Duodenal mucosa (tissue), 2 donors: ENCODE results near the gene SH3BP4.

Experiments
- H3K27ac ChIP-seq: one replicate; pipeline ENCODE4 v1.7.0; 2013; ENCODE audit warnings: low read depth, low read length
- H3K27me3 ChIP-seq, 2 donors: one replicate each; pipeline ENCODE4 v1.7.0; 2013; ENCODE audit warnings: low read length in 2 of 2, control low read depth in 1 of 2; ENCODE audit not compliant: insufficient read depth in 2 of 2, control insufficient read depth in 1 of 2
- H3K36me3 ChIP-seq, 2 donors: one replicate each; pipeline ENCODE4 v1.7.0; 2013; ENCODE audit warnings: low read length in 2 of 2, control low read depth in 1 of 2; ENCODE audit not compliant: insufficient read depth in 2 of 2, control insufficient read depth in 1 of 2
- H3K4me1 ChIP-seq, 2 donors: one replicate each; pipeline ENCODE4 v1.7.0; 2013; ENCODE audit warnings: low read length in 2 of 2, control low read depth in 1 of 2; ENCODE audit not compliant: insufficient read depth in 2 of 2, control insufficient read depth in 1 of 2
- H3K4me3 ChIP-seq, 2 donors: one replicate each; pipeline ENCODE4 v1.7.0; 2013; ENCODE audit warnings: low read length in 2 of 2, low read depth in 1 of 2
- H3K9ac ChIP-seq, 2 donors: one replicate each; pipeline ENCODE4 v1.7.0; 2013; ENCODE audit warnings: low read length in 2 of 2, low read depth in 1 of 2
- H3K9me3 ChIP-seq, 2 donors: one replicate each; pipeline ENCODE4 v1.7.0; 2013; ENCODE audit warnings: low read length in 2 of 2, control low read depth in 1 of 2; ENCODE audit not compliant: control insufficient read depth in 1 of 2

Gene SH3BP4

GRCh38 chr2:234974501-234975385, 22.9 kb downstream of the SH3BP4 start:
- Histone ChIP-seq H3K9ac (peak overlapping the region in 1 of 2 donors; percentile 18), H3K36me3 (peaks cover 3% of the 10 kb centered on the region in 2 donors), H3K27ac (no peak overlapping the region), H3K9me3 (no peaks in the 10 kb centered on the region), H3K27me3 (no peaks in the 10 kb centered on the region), H3K4me1 (peaks cover 43 to 45% of the 10 kb centered on the region in 2 donors), H3K4me3 (no peak overlapping the region)

DNA sequence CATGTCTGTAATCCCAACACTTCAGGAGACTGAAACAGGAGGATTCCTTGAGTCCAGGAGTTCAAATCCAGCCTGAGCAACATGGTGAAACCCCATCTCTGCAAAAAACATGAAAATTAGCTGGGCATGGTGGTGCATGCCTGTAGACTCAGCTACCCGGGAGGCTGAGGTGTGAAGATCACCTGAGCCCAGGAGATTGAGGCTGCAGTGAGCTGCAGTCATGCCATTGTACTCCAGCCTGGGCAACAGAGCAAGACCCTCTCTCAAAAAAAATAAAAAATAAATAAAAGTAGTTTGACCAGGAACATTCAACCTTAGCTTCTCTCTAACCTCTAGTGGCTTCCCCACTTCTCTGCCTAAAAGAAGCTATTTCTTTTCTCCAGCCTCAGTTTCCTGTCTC, 23.8 kb downstream of the SH3BP4 start:
- Histone ChIP-seq H3K27ac (no peak overlapping the region), H3K36me3 (peaks cover 0 to 5% of the 10 kb centered on the region in 2 donors), H3K4me3 (no peak overlapping the region), H3K4me1 (peaks cover 41 to 47% of the 10 kb centered on the region in 2 donors), H3K27me3 (no peaks in the 10 kb centered on the region), H3K9me3 (peaks cover 0 to 1% of the 10 kb centered on the region in 2 donors), H3K9ac (no peak overlapping the region)

DNA sequence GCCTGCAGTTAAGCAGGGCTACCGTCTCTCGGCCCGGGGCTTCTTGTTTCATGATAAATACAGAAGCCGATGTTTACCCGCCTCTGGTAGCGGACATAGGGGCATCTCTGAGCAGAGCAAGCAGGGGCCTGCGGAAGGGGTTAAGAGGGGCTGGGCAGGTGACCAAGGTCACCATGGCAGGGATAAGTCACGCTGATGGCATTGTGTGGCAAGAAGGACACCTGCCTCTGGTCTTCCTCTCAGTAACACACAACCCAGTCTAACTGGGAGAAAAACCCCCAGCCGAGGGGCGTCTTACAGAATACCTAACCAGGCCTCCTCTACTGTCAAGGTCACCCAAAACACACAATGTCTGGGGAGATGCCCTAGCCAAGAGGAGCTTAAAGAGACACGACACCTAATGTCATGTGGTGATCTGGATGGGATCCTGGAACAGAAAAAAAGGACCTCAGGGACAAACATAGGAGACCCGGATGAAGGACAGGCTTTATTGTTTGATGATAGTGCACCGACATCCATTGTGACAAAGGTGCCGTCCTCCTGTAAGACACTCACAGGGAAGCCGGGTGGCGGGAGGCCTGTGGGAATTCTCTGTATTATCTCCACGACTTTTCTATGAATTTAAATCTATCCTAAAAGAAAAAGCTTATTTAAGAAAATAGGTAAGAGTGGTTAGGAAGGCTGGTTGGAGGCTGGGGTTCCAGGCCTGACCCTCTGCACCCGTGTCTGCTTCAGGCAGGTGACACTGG, 24.8 kb downstream of the SH3BP4 start:
- Histone ChIP-seq H3K9ac (peak overlapping the region in 1 of 2 donors; percentile 18), H3K4me1 (peaks cover 52 to 58% of the 10 kb centered on the region in 2 donors), H3K27ac (no peak overlapping the region), H3K9me3 (peaks cover 0 to 1% of the 10 kb centered on the region in 2 donors), H3K4me3 (no peak overlapping the region), H3K36me3 (peaks cover 0 to 5% of the 10 kb centered on the region in 2 donors), H3K27me3 (no peaks in the 10 kb centered on the region)

DNA sequence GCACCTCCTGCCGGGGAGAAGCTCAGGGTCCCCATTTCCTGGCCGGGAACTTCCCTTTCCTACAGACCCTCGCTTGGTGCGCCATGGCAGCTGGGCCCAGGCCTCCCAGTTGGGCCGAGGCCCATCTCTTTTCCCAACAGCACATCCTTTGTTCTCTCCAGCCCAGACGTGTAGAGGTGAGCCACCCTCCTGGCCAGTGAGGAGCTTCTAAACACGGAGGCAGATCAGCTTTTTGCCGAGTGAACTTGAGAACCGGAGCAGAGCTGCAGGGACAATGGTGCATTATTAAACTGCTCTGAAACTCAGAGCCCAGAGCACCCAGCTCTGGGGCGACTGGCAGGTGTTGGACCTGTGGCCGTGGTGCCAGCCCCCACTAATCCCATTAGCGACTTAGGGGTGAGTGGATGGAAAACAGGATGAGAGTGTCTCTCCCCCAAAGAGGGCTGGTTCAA, 25.4 kb downstream of the SH3BP4 start:
- H3K9me3 ChIP-seq: peaks cover 0 to 1% of the 10 kb centered on the region in 2 donors
- no peak overlapping the region for H3K4me3 ChIP-seq
- peaks cover 0 to 5% of the 10 kb centered on the region in 2 donors for H3K36me3 ChIP-seq
- H3K27me3 ChIP-seq: no peaks in the 10 kb centered on the region
- H3K9ac ChIP-seq: peak overlapping the region in 1 of 2 donors; percentile 18
- no peak overlapping the region for H3K27ac ChIP-seq
- peaks cover 58 to 64% of the 10 kb centered on the region in 2 donors for H3K4me1 ChIP-seq

- H3K4me1 ChIP-seq: peaks cover 72 to 78% of the 10 kb centered on the region in 2 donors
- H3K9me3 ChIP-seq: peaks cover 0 to 1% of the 10 kb centered on the region in 2 donors
- peak overlapping the region in 1 of 2 donors; percentile 63 for H3K9ac ChIP-seq
- H3K36me3 ChIP-seq: peaks cover 0 to 5% of the 10 kb centered on the region in 2 donors
- no peaks in the 10 kb centered on the region for H3K27me3 ChIP-seq
- no peak overlapping the region for H3K27ac ChIP-seq
- peak overlapping the region; percentile 31 to 36 for H3K4me3 ChIP-seq
These were observed 26.8 kb downstream of the SH3BP4 start for GRCh38 chr2:234978466-234979203.

- peaks cover 0 to 5% of the 10 kb centered on the region in 2 donors for H3K36me3 ChIP-seq
- peaks cover 0 to 1% of the 10 kb centered on the region in 2 donors for H3K9me3 ChIP-seq
- no peaks in the 10 kb centered on the region for H3K27me3 ChIP-seq
- peaks cover 77 to 82% of the 10 kb centered on the region in 2 donors for H3K4me1 ChIP-seq
- H3K27ac ChIP-seq: no peak overlapping the region
- peak overlapping the region in 1 of 2 donors; percentile 36 for H3K4me3 ChIP-seq
- peak overlapping the region in 1 of 2 donors; percentile 63 for H3K9ac ChIP-seq
These were observed 27.7 kb downstream of the SH3BP4 start for GRCh38 chr2:234979204-234980167.

GRCh38 chr2:234980451-234981187, 28.8 kb downstream of the SH3BP4 start:
- peak overlapping the region; percentile 26 to 66 for H3K9ac ChIP-seq
- peaks cover 79 to 83% of the 10 kb centered on the region in 2 donors for H3K4me1 ChIP-seq
- peak overlapping the region; percentile 53 to 65 for H3K4me3 ChIP-seq
- no peaks in the 10 kb centered on the region for H3K27me3 ChIP-seq
- peaks cover 0 to 1% of the 10 kb centered on the region in 2 donors for H3K9me3 ChIP-seq
- peak overlapping the region; percentile 35 for H3K27ac ChIP-seq
- peaks cover 0 to 5% of the 10 kb centered on the region in 2 donors for H3K36me3 ChIP-seq

GRCh38 chr2:234981197-234982095, 29.6 kb downstream of the SH3BP4 start:
- H3K4me1 ChIP-seq: peaks cover 86 to 92% of the 10 kb centered on the region in 2 donors
- H3K9ac ChIP-seq: peak overlapping the region; percentile 63 to 66
- H3K27me3 ChIP-seq: no peaks in the 10 kb centered on the region

More at GRCh38 chr2:234981197-234982095, 29.6 kb downstream of the SH3BP4 start:
- Histone ChIP-seq H3K9me3 (peaks cover 0 to 1% of the 10 kb centered on the region in 2 donors), H3K27ac (peak overlapping the region; percentile 35), H3K36me3 (peaks cover 0 to 5% of the 10 kb centered on the region in 2 donors), H3K4me3 (peak overlapping the region; percentile 53 to 65)
